Effector memory CD4-positive, alpha-beta T cell (primary cell): ENCODE measurements around the gene BTBD19.
A peak's percentile ranks its signal among the peaks of the same experiment; 100 is the strongest.

Experiments
- DNase-seq, 3 donors: peaks; one replicate each; pipeline ENCODE4 v3.0.0-alpha.2; 2020
- H3K27ac ChIP-seq: 2 replicates; pipeline ENCODE4 v1.7.0; 2013; ENCODE audit warnings: mild to moderate bottlenecking, low read length, moderate library complexity; ENCODE audit not compliant: insufficient read depth, poor library complexity, severe bottlenecking
- H3K27me3 ChIP-seq: replicated peaks from 2 replicates; pipeline ENCODE4 v1.7.0; 2013; ENCODE audit warnings: mild to moderate bottlenecking, low read length; ENCODE audit not compliant: insufficient read depth, control insufficient read depth, poor library complexity, severe bottlenecking
- H3K36me3 ChIP-seq: 2 replicates; pipeline ENCODE4 v1.7.0; 2013; ENCODE audit warnings: mild to moderate bottlenecking, low read length, moderate library complexity; ENCODE audit not compliant: control insufficient read depth, insufficient read depth
- H3K4me1 ChIP-seq: 2 replicates; pipeline ENCODE4 v1.7.0; 2013; ENCODE audit warnings: low read length, mild to moderate bottlenecking; ENCODE audit not compliant: control insufficient read depth, insufficient read depth, poor library complexity, severe bottlenecking
- H3K4me3 ChIP-seq: 2 replicates; pipeline ENCODE4 v1.7.0; 2013; ENCODE audit warnings: low read length, low read depth, mild to moderate bottlenecking; ENCODE audit not compliant: insufficient read depth, poor library complexity, severe bottlenecking
- H3K9me3 ChIP-seq: 2 replicates; pipeline ENCODE4 v1.7.0; 2013; ENCODE audit warnings: mild to moderate bottlenecking, low read length, moderate library complexity; ENCODE audit not compliant: control insufficient read depth

The BTBD19 gene

GRCh38 chr1:44778705-44779576, 29.4 kb upstream of the BTBD19 start:
- Histone ChIP-seq H3K4me3 (no peak overlapping the region), H3K4me1 (peaks cover 20% of the 10 kb centered on the region), H3K36me3 (peaks cover 43% of the 10 kb centered on the region), H3K27ac (no peak overlapping the region), H3K9me3 (no peaks in the 10 kb centered on the region), H3K27me3 (no peaks in the 10 kb centered on the region)
- no peak for DNase-seq

GRCh38 chr1:44780583-44781121, 27.7 kb upstream of the BTBD19 start:
- Histone ChIP-seq H3K4me3 (no peak overlapping the region), H3K9me3 (no peaks in the 10 kb centered on the region), H3K27me3 (no peaks in the 10 kb centered on the region), H3K27ac (no peak overlapping the region), H3K4me1 (peaks cover 32% of the 10 kb centered on the region), H3K36me3 (peaks cover 43% of the 10 kb centered on the region)
- no peak for DNase-seq

GRCh38 chr1:44783697-44784093, 24.6 kb upstream of the BTBD19 start:
- H3K4me3 ChIP-seq: peak overlapping the region; percentile 48
- peak overlapping the region; percentile 52 for H3K27ac ChIP-seq
- DNase-seq: no peak
- H3K27me3 ChIP-seq: no peaks in the 10 kb centered on the region
- H3K4me1 ChIP-seq: peaks cover 28% of the 10 kb centered on the region
- peaks cover 18% of the 10 kb centered on the region for H3K36me3 ChIP-seq
- H3K9me3 ChIP-seq: no peaks in the 10 kb centered on the region

GRCh38 chr1:44784094-44785028, 24.0 kb upstream of the BTBD19 start:
- DNase-seq: peak in 1 of 3 donors; percentile 35
- Histone ChIP-seq H3K4me1 (peaks cover 28% of the 10 kb centered on the region), H3K27ac (peak overlapping the region; percentile 52), H3K27me3 (no peaks in the 10 kb centered on the region), H3K4me3 (peak overlapping the region; percentile 48), H3K36me3 (peaks cover 15% of the 10 kb centered on the region), H3K9me3 (no peaks in the 10 kb centered on the region)

- Histone ChIP-seq H3K36me3 (peaks cover 15% of the 10 kb centered on the region), H3K9me3 (no peaks in the 10 kb centered on the region), H3K27me3 (no peaks in the 10 kb centered on the region), H3K4me3 (peak overlapping the region; percentile 48), H3K27ac (no peak overlapping the region), H3K4me1 (peaks cover 28% of the 10 kb centered on the region)
- no peak for DNase-seq
Measured at GRCh38 chr1:44785029-44785380, 23.3 kb upstream of the BTBD19 start.

- Histone ChIP-seq H3K27ac (peak overlapping the region; percentile 38), H3K27me3 (no peaks in the 10 kb centered on the region), H3K4me3 (peak overlapping the region; percentile 59)
Measured at GRCh38 chr1:44785501-44786137, 22.7 kb upstream of the BTBD19 start.

GRCh38 chr1:44786138-44786840, 22.0 kb upstream of the BTBD19 start:
- peaks cover 28% of the 10 kb centered on the region for H3K4me1 ChIP-seq
- peak; percentile 62 to 69 (median 63) for DNase-seq
- H3K4me3 ChIP-seq: peak overlapping the region; percentile 59
- no peaks in the 10 kb centered on the region for H3K27me3 ChIP-seq
- peak overlapping the region; percentile 38 for H3K27ac ChIP-seq
- no peaks in the 10 kb centered on the region for H3K9me3 ChIP-seq
- peaks cover 5% of the 10 kb centered on the region for H3K36me3 ChIP-seq

More at GRCh38 chr1:44785501-44786137, 22.7 kb upstream of the BTBD19 start:
- H3K9me3 ChIP-seq: no peaks in the 10 kb centered on the region
- no peak for DNase-seq
- peaks cover 12% of the 10 kb centered on the region for H3K36me3 ChIP-seq
- peaks cover 28% of the 10 kb centered on the region for H3K4me1 ChIP-seq

- Histone ChIP-seq H3K9me3 (no peaks in the 10 kb centered on the region), H3K36me3 (no peaks in the 10 kb centered on the region), H3K27me3 (no peaks in the 10 kb centered on the region), H3K4me3 (no peak overlapping the region), H3K27ac (peak overlapping the region; percentile 38), H3K4me1 (peaks cover 28% of the 10 kb centered on the region)
- no peak for DNase-seq
Measured at GRCh38 chr1:44786841-44787426, 21.4 kb upstream of the BTBD19 start.

GRCh38 chr1:44787506-44787905, 20.8 kb upstream of the BTBD19 start:
- Histone ChIP-seq H3K4me1 (peaks cover 28% of the 10 kb centered on the region), H3K4me3 (no peak overlapping the region), H3K36me3 (no peaks in the 10 kb centered on the region), H3K27me3 (no peaks in the 10 kb centered on the region), H3K27ac (no peak overlapping the region), H3K9me3 (no peaks in the 10 kb centered on the region)
- no peak for DNase-seq
